ENCODE measurements around the gene FCRLB. TPM values are rescaled to one million over a fixed set of nuclear protein-coding genes. Genes with fewer than 3 reads are reported as not detected.
"Not testable (repeated sequence)": the region's sequence is repeated elsewhere in the genome, so short reads cannot be mapped to it uniquely, and the experiment has no call there.

Gene FCRLB
- total RNA-seq, 1 donor from 2014 or later = 0.72 TPM

DNA sequence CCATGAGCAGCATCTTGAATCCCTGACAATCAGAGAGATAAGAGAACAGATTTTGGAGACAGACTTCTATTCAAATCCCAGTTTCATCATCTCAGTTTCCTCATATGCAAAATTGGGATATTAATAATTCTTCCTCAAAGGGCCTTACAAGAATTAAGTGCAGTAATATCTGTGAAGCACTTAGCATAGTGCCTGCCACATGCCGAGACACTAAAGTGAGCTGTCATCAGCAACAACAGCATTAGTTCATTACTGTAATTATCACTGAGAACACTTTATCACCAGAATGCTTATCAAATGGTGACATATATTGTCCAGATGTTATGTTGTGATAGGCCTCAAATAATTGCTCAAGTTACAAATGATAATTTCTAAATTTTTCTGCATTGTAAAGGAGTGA lies 922 bp upstream of the FCRLB start:
- no peak for ATAC-seq

GRCh38 chr1:161721738-161722343 lies 497 bp downstream of the FCRLB start:
- ATAC-seq = no peak

DNA sequence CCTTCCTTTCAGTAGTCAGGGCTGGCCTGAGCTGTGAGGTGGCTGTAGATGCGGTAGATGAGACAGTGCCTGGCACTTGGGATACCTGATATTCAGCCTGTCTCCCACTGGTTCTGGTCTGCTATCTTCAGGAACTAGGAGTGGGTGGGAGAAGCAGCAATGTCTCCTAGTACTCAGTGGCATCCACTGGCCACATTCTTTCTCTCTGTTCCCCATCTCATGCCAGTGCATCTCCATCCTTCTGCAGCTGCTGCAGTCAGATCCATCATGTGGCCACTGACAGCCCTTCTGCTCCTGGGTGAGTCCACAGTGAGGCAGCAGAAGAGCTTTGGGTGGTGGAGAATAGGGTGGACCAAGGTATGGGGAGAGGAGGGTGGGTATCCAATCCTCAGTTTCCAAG lies 1.1 kb downstream of the FCRLB start:
- no peak for ATAC-seq

GRCh38 chr1:161723459-161724141 lies 2.3 kb downstream of the FCRLB start:
- no peak for ATAC-seq

DNA sequence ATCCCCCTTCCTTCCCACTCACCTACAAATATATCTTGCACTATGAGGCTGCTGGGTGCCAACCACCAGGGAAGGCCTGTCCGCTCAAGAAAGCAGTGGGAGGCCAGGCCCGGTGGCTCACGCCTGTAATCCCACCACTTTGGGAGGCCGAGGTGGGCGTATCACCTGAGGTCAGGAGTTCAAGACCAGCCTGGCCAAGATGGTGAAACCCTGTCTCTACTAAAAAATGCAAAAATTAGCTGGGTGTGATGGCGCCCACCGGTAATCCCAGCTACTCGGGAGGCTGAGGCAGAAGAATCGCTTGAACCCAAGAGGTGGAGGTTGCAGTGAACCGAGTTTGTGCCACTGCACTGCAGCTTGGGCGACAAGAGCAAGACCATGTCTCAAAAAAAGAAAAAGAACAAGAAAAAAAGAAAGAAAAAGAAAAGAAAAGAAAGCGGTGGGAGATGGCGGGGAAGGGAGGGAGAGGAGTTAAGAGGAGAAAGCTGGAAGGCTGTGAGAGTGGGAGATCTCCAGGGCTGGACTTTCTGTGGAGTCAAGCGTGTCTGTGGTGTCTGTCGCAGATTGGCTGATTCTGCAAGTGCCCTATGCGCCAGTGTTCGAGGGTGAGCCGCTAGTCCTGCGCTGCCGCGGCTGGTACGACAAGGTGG lies 4.0 kb downstream of the FCRLB start:
- ATAC-seq = not testable (repeated sequence)

DNA sequence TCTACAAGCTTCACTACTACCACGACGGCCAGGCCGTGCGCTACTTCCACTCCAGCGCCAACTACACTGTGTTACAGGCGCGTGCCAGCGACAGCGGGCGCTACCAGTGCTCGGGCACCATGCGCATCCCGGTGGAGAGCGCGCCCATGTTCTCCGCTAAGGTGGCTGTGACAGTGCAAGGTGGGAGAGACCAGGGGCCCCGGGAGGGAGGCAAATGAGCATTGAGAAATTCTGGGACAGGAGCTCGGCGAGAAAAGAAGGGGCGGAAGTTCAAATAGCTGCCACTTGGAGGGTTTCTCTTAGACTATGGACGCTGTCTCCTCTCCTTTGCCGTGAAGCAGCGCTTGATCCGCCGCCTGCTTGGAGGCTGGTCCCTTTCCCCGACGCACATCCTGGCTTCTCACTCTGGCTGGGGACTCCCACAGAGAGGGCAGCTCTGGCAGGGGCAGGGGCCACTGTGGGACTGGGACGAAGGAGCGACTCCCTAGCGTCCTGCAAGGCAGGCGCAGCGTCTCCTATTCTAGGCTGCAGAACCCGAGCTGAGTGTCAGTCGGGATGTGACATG lies 4.6 kb downstream of the FCRLB start:
- ATAC-seq = peak; percentile 45

DNA sequence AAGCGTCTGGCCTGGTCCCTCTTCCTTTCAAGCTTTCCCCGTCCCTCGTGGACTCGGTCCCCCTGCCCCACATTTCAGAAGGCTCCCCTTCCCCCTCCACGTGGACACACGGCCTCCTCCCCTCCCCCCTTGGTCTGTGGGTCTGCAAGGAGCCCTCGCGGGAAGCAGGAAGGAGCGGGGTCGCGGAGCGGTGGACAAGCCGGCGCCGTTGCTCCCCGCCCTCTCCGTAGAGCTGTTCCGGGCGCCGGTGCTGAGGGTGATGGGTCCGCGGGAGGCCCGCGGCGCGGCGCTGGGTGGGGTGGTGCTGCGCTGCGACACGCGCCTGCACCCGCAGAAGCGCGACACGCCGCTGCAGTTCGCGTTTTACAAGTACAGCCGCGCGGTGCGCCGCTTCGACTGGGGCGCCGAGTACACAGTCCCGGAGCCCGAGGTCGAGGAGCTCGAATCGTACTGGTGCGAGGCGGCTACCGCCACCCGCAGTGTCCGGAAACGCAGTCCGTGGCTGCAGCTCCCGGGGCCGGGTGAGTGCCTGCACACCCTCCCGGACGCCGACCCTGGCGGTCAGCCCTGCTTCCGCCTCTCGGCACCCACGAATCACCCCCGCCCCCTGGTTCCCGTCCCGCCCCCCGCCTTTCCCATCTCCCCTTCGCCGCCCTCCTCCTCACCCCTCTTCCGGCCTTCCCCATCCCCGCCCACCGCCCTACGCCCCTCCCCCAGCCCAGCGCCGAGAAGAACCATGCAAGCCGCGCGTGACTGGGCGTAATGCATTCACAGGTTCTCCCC lies 5.3 kb downstream of the FCRLB start:
- ATAC-seq = peak; percentile 84

- no peak for ATAC-seq
These were observed 6.0 kb downstream of the FCRLB start for GRCh38 chr1:161727256-161727924.

DNA sequence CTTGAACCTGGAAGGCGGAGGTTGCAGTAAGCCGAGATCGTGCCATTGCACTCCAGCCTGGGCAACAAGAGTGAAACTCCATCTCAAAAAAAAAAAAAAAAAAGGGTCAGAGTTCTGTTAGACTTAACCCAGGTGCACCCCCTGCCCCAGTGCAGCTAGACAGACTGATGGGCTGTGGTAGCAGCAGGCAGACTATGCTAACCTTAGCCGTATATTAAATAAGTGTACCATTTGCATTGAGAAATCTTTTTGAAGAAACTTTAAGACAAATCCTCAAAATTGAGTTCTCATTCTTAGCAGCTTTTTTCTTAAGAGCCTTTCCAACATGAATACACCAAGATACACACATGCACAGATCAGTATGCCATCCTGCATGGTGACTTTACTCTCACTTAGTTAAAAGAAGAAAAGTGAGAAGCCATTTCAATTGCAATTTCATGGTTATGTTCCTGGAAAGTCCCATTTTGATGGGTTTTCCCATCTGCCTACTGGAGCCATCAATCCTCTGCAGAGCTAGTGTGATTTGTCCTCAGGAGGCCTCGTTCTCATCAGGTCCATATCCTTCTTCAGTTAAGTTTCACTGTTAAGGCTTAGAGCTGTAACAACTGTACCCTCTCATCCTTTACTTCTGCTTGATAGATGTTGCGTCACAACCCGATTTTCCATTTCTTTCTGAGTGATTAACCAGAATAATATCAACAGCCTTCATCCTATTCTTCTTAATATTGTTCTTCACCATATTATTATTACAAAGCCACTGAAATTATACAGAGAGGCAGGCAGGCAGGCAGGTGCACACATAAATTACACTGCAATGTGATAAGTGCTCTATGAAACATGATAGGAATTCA lies 7.3 kb downstream of the FCRLB start:
- ATAC-seq = no peak

- no peak for ATAC-seq
These were observed 8.8 kb downstream of the FCRLB start for GRCh38 chr1:161730050-161730564.

GRCh38 chr1:161731241-161731640 lies 9.9 kb downstream of the FCRLB start:
- ATAC-seq = no peak

- ATAC-seq = no peak
These were observed 10.8 kb downstream of the FCRLB start for GRCh38 chr1:161731981-161732718.

DNA sequence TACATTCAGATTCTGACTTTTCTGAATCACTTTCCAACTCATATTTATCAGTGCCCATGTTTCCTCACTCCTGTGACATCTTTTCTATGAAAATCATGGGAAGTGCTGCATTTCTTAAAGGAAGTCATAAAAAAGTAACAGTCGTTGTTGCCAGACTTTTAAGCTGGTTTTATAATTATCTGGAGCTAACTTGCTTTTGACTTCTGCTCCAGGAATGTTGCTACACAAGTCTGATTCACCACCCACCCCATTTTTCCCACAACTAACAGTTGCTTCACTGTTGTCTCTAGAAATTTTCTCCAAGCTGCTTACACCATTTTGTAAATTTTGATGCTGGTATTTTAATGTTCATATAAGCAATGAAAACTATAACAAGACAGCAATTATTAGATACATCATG lies 12.2 kb downstream of the FCRLB start:
- ATAC-seq = peak; percentile 66

DNA sequence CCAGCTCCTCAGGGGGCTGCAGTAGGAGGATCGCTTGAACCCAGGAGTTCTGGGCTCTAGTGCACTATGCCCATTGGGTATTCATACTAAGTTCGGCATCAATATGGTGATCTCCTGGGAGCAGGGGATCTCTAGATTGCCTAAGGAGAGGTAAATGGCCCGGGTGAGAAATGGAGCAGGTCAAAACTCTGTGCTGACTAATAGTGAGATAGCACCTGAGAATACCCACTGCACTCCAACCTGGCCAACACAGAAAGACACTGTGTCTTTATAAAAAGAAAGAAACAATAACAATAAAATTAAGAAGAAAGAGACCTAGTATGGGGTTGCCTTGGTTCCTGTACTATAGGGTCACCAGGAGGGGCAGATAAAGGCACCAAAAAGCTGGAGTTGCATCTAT lies 14.5 kb downstream of the FCRLB start:
- no peak for ATAC-seq

GRCh38 chr1:161736335-161736969 lies 15.1 kb downstream of the FCRLB start:
- ATAC-seq = peak; percentile 56

GRCh38 chr1:161737625-161738024 lies 16.3 kb downstream of the FCRLB start:
- ATAC-seq = no peak

- ATAC-seq = peak; percentile 59
These were observed 17.4 kb downstream of the FCRLB start for GRCh38 chr1:161738627-161739287.

DNA sequence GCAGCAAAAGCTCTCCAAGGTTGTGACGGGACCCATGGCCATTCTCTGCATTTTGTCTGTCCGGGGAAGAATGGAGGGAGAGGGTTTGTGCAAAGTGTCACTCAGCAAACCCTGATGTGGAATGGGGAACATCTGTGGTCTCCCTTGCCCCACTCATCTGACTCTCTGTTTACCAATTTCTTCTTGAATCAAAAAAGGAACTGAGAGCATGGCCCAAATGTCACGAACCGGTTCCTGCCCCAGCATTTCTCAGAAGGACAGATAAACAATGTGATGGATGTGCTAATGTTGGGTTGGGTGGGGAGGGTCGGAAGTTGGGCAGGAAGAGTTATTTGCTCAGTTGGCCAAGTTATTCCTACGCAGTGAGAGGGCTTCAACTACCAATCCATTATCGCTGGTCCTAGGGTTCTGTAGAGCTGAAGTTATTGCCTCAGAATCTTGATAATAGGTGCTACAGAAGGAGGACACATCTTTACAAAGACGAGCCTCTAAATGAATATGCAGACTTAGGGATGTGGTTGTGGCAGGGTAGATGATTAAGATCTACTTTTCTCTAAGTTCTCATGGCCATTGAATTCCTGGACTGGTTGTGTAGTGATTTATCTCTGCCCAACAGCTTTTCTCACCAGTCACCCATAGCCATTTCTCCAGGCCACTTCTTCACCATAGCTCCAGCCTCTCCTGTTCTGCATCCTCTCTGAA lies 18.7 kb downstream of the FCRLB start:
- ATAC-seq = no peak

DNA sequence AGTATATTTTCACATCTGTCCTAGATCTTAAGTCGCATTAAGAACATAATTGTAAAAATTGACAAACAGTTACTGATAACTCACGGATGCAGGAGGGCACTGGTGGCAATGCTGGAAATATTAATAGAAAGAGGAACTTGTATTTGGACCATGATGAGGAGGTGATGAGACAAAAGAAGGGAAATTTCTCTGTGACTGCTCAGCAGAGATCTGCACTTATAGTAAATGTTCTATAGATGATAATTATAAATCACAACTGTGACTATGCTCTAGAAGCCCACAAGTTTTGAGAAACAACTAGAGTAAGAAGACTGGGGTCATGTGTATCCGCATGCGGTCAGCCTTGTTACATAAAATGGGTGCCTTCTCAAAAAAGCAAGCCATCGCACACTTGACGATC lies 19.6 kb downstream of the FCRLB start:
- ATAC-seq = no peak
